Type B pancreatic cell (in vitro differentiated cells): ENCODE measurements around the gene INPP5A. TPM values are rescaled to one million over a fixed set of nuclear protein-coding genes. Genes with fewer than 3 reads are reported as not detected.

Experiments
- DNase-seq: peaks from one replicate; pipeline ENCODE4 v3.0.0; 2021; ENCODE audit warnings: mixed read lengths; ENCODE audit not compliant: unreplicated experiment; ENCODE audit errors: extremely low spot score
- H3K27ac Mint-ChIP-seq: 2 replicates; pipeline ENCODE4 v1.8.0; 2021; ENCODE audit warnings: mild to moderate bottlenecking, mixed read lengths
- H3K27me3 Mint-ChIP-seq: 2 replicates; pipeline ENCODE4 v1.8.0; 2021; ENCODE audit warnings: mixed read lengths
- H3K36me3 Mint-ChIP-seq: 2 replicates; pipeline ENCODE4 v1.8.0; 2021; ENCODE audit warnings: mixed read lengths
- H3K4me1 Mint-ChIP-seq: one replicate; pipeline ENCODE4 v1.8.0; 2021; ENCODE audit warnings: mixed read lengths; ENCODE audit not compliant: unreplicated experiment
- H3K4me3 Mint-ChIP-seq: 2 replicates; pipeline ENCODE4 v1.8.0; 2021; ENCODE audit warnings: mild to moderate bottlenecking, mixed read lengths
- H3K9me3 Mint-ChIP-seq: 2 replicates; pipeline ENCODE4 v1.8.0; 2021; ENCODE audit warnings: mixed read lengths
- CTCF ChIP-seq: fragments of 200-600 bp; sonication (generic); conservative IDR thresholded peaks from 2 replicates; pipeline ENCODE4 v1.5.0; 2021; ENCODE audit warnings: antibody characterized with exemption, mild to moderate bottlenecking
- total RNA-seq: library from RNA; stranded (reverse); gene quantifications from 2 replicates; pipeline ENCODE4 v1.2.1, GENCODE V29; 2021; ENCODE audit warnings: low replicate concordance

Gene INPP5A
- total RNA-seq, 1 donor from 2014 or later = 26.6 TPM

DNA sequence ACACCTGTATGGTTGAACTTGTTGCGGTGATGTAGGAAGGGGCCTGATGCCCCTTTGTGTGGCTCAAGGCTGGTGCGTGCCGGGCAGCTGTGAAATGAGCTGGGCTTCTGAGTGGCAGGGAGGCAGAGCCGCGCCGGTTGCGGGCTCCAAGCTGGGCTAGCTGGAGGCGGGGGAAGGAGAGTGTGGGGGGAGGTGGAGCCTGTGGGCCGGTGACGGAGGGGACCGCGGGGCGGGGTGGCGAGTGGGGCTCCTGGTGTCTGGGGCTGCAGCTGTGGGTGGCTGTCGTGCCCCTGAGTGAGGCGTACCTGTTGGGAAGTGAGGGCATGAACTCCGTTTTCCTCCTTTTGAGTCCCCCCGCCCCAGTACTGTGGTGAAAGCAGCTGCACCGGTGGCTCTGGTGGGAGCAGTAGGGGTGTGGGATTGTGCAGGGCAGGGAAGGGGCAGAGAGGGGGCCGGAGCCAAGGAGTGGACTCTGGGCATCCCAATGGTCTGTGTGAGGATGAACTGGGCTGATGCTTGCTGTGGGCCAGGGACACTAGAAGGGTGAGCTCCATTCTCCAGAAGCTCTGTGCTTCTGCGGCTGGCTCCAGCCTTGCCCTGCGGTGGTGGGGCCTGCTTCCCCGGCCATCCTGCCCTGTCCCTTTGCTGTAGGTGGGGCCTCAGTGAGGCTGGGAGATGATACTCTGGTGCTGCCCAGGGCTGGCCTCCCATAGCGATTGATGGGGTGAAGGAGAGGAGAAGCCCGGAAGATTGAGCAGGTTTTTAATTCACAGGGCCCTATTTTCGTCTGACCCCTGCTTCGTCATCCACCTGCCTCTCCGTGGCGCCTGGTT lies 41.7 kb downstream of the INPP5A start:
- Mint-ChIP-seq H3K36me3 (peaks cover 4% of the 10 kb centered on the region), H3K27ac (no peak overlapping the region), H3K4me3 (no peak overlapping the region), H3K27me3 (no peaks in the 10 kb centered on the region), H3K4me1 (peaks cover 31% of the 10 kb centered on the region), H3K9me3 (no peaks in the 10 kb centered on the region)
- no peak for DNase-seq
- TF ChIP-seq CTCF = no peak

DNA sequence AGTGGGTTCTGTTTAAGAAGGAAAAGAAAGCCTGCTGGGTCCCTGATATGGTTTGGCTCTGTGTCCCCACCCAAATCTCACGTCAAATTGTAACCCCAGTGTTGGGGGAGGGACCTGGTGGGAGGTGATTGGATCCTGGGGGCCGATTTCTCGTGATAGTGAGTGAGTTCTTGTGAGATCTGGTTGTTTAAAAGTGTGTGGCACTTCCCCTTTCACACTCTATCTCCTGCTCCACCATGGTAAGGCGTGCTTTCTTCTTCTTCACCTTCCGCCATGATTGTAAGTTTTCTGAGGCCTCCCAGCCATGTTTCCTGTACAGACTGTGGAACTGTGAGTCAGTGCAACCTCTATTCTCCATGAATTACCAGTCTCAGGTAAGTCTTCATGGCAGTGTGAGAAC lies 42.6 kb downstream of the INPP5A start:
- Mint-ChIP-seq H3K4me1 (peaks cover 29% of the 10 kb centered on the region), H3K27me3 (no peaks in the 10 kb centered on the region), H3K4me3 (no peak overlapping the region), H3K27ac (no peak overlapping the region), H3K9me3 (no peaks in the 10 kb centered on the region), H3K36me3 (peaks cover 4% of the 10 kb centered on the region)
- no peak for TF ChIP-seq CTCF
- no peak for DNase-seq

DNA sequence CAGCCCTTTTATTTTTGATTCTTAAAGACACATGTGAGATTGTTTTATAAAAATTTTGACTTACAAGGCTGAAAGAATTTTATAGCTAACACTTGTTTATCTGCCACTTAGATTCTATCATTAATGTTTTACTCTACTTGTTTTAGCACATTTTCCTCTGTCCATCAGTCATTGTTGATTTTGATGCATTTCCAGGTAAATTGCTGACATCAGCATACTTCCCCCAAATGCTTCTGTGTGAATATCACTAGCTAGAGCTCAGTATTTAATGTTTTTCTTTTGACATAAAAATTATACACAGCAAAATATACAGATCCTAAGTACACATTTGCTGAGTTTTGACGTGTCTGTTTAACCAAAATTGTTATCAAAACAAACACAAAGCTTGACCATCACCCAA lies 43.0 kb downstream of the INPP5A start:
- Mint-ChIP-seq H3K27ac (no peak overlapping the region), H3K9me3 (no peaks in the 10 kb centered on the region), H3K27me3 (no peaks in the 10 kb centered on the region), H3K4me3 (no peak overlapping the region), H3K36me3 (peaks cover 4% of the 10 kb centered on the region), H3K4me1 (peaks cover 24% of the 10 kb centered on the region)
- no peak for TF ChIP-seq CTCF
- DNase-seq = no peak

GRCh38 chr10:132582137-132582536 lies 44.5 kb downstream of the INPP5A start:
- H3K4me3 Mint-ChIP-seq = no peak overlapping the region
- H3K36me3 Mint-ChIP-seq = peaks cover 7% of the 10 kb centered on the region
- no peak overlapping the region for H3K27ac Mint-ChIP-seq
- DNase-seq = no peak
- no peaks in the 10 kb centered on the region for H3K9me3 Mint-ChIP-seq
- peaks cover 16% of the 10 kb centered on the region for H3K4me1 Mint-ChIP-seq
- H3K27me3 Mint-ChIP-seq = no peaks in the 10 kb centered on the region
- no peak for TF ChIP-seq CTCF

DNA sequence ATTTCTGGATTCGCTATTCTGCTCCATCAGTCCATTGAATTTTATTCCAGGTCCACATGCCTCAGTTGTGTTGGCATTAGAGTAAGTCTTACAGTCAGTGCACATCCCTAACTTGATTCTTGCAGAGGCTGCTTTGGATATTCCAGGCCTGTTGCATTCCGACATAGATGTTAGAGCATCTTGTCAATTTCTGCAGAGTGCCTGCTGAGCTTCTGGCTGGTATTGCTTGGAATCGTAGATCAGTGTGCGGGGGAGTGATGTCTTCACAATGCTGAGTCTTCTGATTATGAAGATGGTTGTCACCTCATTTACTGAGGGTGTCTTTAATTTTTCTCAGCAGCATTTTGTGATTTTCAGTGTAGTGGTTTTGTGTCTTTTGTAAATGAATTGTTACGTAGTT lies 45.2 kb downstream of the INPP5A start:
- Mint-ChIP-seq H3K27me3 (no peaks in the 10 kb centered on the region), H3K9me3 (no peaks in the 10 kb centered on the region), H3K36me3 (peaks cover 7% of the 10 kb centered on the region), H3K27ac (no peak overlapping the region), H3K4me3 (no peak overlapping the region), H3K4me1 (peaks cover 16% of the 10 kb centered on the region)
- TF ChIP-seq CTCF = no peak
- no peak for DNase-seq
